Activated naive CD4-positive, alpha-beta T cell treated with anti-CD3 and anti-CD28 coated beads, Interleukin-2, amount 10 ng/mL, durations not matched to agents 7 days and 5 days (primary cell): ENCODE measurements around the gene FLAD1.
A peak's percentile ranks its signal among the peaks of the same experiment; 100 is the strongest.
"Not testable (repeated sequence)": the region's sequence is repeated elsewhere in the genome, so short reads cannot be mapped to it uniquely, and the experiment has no call there.

Source experiments
- CTCF ChIA-PET: fragments of 350-600 bp; sonication (Branson Sonifier 250); formaldehyde crosslinking; loops from one replicate; lab custom pipeline; 2021; ENCODE audit warnings: antibody characterized with exemption; lab: Charles Lee
- DNase-seq: peaks from one replicate; pipeline ENCODE4 v3.0.0-alpha.2; 2020
- H3K27ac Mint-ChIP-seq: one replicate; pipeline ENCODE4 v1.8.0; 2021; ENCODE audit warnings: mild to moderate bottlenecking, moderate library complexity, mixed read lengths
- H3K27me3 Mint-ChIP-seq: one replicate; pipeline ENCODE4 v1.8.0; 2021; ENCODE audit warnings: mild to moderate bottlenecking, mixed read lengths
- H3K36me3 Mint-ChIP-seq: one replicate; pipeline ENCODE4 v1.8.0; 2021; ENCODE audit warnings: mixed read lengths
- H3K4me1 Mint-ChIP-seq: one replicate; pipeline ENCODE4 v1.8.0; 2021; ENCODE audit warnings: mixed read lengths
- H3K4me3 Mint-ChIP-seq: one replicate; pipeline ENCODE4 v1.8.0; 2021; ENCODE audit warnings: mild to moderate bottlenecking, moderate library complexity, mixed read lengths
- H3K9me3 Mint-ChIP-seq: one replicate; pipeline ENCODE4 v1.8.0; 2021; ENCODE audit warnings: mixed read lengths

FLAD1 gene

GRCh38 chr1:154977762-154978161 is 5.4 kb upstream of the FLAD1 start:
- H3K9me3 Mint-ChIP-seq, DNase-seq, H3K4me3 Mint-ChIP-seq, H3K27me3 Mint-ChIP-seq: not testable (repeated sequence)
- H3K36me3 Mint-ChIP-seq, result peaks cover 32% of the 10 kb centered on the region
- CTCF ChIA-PET, result interaction anchor here (1.7 kb wide), 1 partner anchor 83 kb away, joined by 5 read pairs; no protein-coding TSS in a partner anchor
- H3K4me1 Mint-ChIP-seq, result peaks cover 20% of the 10 kb centered on the region
- H3K27ac Mint-ChIP-seq, result peak overlapping the region; percentile 69

GRCh38 chr1:154978360-154978759 is 4.8 kb upstream of the FLAD1 start:
- no peak overlapping the region for H3K4me3 Mint-ChIP-seq
- H3K36me3 Mint-ChIP-seq, result peaks cover 31% of the 10 kb centered on the region
- no peaks in the 10 kb centered on the region for H3K27me3 Mint-ChIP-seq
- CTCF ChIA-PET, result no interaction called here
- H3K4me1 Mint-ChIP-seq, result peaks cover 16% of the 10 kb centered on the region
- no peak for DNase-seq
- no peak overlapping the region for H3K27ac Mint-ChIP-seq
- no peaks in the 10 kb centered on the region for H3K9me3 Mint-ChIP-seq

GRCh38 chr1:154982341-154982740 is 803 bp upstream of the FLAD1 start:
- no peak overlapping the region for H3K27ac Mint-ChIP-seq
- peaks cover 24% of the 10 kb centered on the region for H3K36me3 Mint-ChIP-seq

GRCh38 chr1:154983776-154984466 is 777 bp downstream of the FLAD1 start:
- Mint-ChIP-seq H3K9me3 (no peaks in the 10 kb centered on the region), H3K4me3 (no peak overlapping the region), H3K27ac (no peak overlapping the region), H3K36me3 (peaks cover 24% of the 10 kb centered on the region), H3K27me3 (no peaks in the 10 kb centered on the region), H3K4me1 (peaks cover 33% of the 10 kb centered on the region)
- no peak for DNase-seq
- CTCF ChIA-PET, result interaction anchor here (0.8 to 4.7 kb wide), 5 partner anchors 12 to 80 kb away, joined by 3 to 72 read pairs (median 5); partner anchors contain the start of genes EFNA4, LENEP and PYGO2

More at GRCh38 chr1:154982341-154982740, 803 bp upstream of the FLAD1 start:
- no peaks in the 10 kb centered on the region for H3K27me3 Mint-ChIP-seq
- no peak for DNase-seq
- no peaks in the 10 kb centered on the region for H3K9me3 Mint-ChIP-seq
- peaks cover 28% of the 10 kb centered on the region for H3K4me1 Mint-ChIP-seq
- H3K4me3 Mint-ChIP-seq, result no peak overlapping the region
- CTCF ChIA-PET, result interaction anchor here (0.9 to 4.7 kb wide), 6 partner anchors 14 to 423 kb away, joined by 3 to 72 read pairs (median 4); partner anchors contain the start of genes ADAM15 and LENEP

DNA sequence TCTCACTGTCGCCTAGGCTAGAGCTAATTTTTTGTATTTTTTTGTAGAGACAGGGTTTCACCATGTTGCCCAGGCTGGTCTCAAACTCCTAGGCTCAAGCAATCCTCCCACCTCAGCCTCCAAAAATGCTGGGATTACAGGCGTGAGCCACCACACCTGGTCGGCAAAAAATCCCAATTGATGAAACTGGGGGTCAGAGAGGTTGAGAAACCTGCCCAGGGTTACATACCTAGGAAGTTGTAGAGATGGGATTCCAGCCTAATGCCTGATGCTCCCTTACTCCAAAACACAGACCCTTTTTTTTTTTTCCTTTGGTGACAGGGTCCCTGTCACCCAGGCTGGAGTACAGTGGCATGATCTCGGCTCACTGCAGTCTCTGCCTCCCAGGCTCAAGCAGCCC is 3.6 kb downstream of the FLAD1 start:
- not testable (repeated sequence) for H3K4me3 Mint-ChIP-seq, DNase-seq, H3K27me3 Mint-ChIP-seq, H3K9me3 Mint-ChIP-seq, H3K27ac Mint-ChIP-seq
- CTCF ChIA-PET, result interaction anchor here (1.4 to 2.5 kb wide), 3 partner anchors 13 to 30 kb away, joined by 3 to 15 read pairs (median 14); no protein-coding TSS in a partner anchor
- peaks cover 25% of the 10 kb centered on the region for H3K4me1 Mint-ChIP-seq
- peaks cover 17% of the 10 kb centered on the region for H3K36me3 Mint-ChIP-seq

GRCh38 chr1:154987326-154987725 is 4.2 kb downstream of the FLAD1 start:
- peaks cover 16% of the 10 kb centered on the region for H3K36me3 Mint-ChIP-seq
- no peaks in the 10 kb centered on the region for H3K9me3 Mint-ChIP-seq
- no peak overlapping the region for H3K4me3 Mint-ChIP-seq
- H3K4me1 Mint-ChIP-seq, result peaks cover 23% of the 10 kb centered on the region
- H3K27ac Mint-ChIP-seq, result peak overlapping the region; percentile 28
- no peaks in the 10 kb centered on the region for H3K27me3 Mint-ChIP-seq
- no peak for DNase-seq
- CTCF ChIA-PET, result interaction anchor here (1.4 to 2.5 kb wide), 6 partner anchors 13 to 73 kb away, joined by 3 to 15 read pairs (median 6); partner anchors contain the start of gene ADAM15

- no peaks in the 10 kb centered on the region for H3K9me3 Mint-ChIP-seq
- peaks cover 15% of the 10 kb centered on the region for H3K36me3 Mint-ChIP-seq
- H3K27me3 Mint-ChIP-seq, result no peaks in the 10 kb centered on the region
- H3K27ac Mint-ChIP-seq, result peak overlapping the region; percentile 45
- peak; percentile 44 for DNase-seq
- no peak overlapping the region for H3K4me3 Mint-ChIP-seq
- CTCF ChIA-PET, result interaction anchor here (1.4 to 2.5 kb wide), 5 partner anchors 12 to 72 kb away, joined by 4 to 15 read pairs (median 7); partner anchors contain the start of gene ADAM15
- H3K4me1 Mint-ChIP-seq, result peaks cover 23% of the 10 kb centered on the region
Measured at GRCh38 chr1:154988058-154988954, 5.2 kb downstream of the FLAD1 start.

DNA sequence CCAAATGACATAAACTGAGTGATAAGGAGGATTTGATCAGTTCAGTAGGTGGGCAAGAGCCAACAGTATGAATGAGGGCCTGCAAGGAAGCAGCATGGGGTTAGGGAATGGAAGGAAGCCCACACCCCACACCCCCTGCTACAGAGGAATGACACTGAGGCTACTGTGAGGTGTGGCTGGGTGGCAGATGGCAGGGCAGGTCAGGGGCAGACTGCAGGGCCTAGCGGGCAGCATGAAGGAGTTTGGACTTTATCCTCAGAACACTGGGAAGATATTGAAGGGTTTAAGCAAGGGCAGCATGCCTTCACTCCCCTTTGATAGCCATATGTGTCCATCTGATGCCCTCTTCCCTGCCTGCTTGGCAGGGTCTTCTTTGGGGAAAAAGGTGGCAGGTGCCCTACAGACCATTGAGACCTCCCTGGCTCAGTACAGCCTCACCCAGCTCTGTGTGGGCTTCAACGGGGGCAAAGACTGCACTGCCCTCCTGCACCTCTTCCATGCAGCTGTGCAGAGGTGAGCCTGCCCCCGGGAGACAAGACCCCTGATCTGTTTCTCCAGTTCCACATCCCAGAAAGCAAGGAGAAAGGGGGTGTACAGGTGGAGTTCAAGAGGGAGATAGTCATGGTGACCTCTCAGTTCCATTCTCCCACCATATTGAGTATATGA is 6.2 kb downstream of the FLAD1 start:
- H3K27me3 Mint-ChIP-seq, result no peaks in the 10 kb centered on the region
- DNase-seq, result no peak
- H3K4me1 Mint-ChIP-seq, result peaks cover 18% of the 10 kb centered on the region
- H3K4me3 Mint-ChIP-seq, result no peak overlapping the region
- no peaks in the 10 kb centered on the region for H3K9me3 Mint-ChIP-seq
- no peak overlapping the region for H3K27ac Mint-ChIP-seq
- peaks cover 15% of the 10 kb centered on the region for H3K36me3 Mint-ChIP-seq
- CTCF ChIA-PET, result interaction anchor here (1.4 to 2.5 kb wide), 2 partner anchors 11 to 28 kb away, joined by 4 to 15 read pairs; no protein-coding TSS in a partner anchor

DNA sequence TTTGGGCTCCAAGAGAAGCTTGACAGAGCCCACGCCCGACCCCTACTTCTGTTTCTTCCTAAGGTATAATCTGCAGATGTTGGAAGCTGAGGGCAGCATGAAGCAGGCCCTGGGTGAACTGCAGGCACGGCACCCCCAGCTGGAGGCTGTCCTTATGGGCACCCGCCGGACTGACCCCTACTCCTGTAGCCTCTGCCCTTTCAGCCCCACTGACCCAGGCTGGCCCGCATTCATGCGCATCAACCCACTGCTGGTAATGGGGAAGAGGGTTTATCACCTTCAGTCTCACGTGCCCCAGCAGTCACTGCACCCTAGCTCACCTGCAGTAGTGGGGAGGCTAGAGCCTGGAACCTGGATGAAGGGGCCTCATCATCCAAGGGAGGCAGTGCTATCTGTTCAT is 7.1 kb downstream of the FLAD1 start:
- CTCF ChIA-PET, result interaction anchor here (1.0 to 1.4 kb wide), 2 partner anchors 27 to 83 kb away, joined by 3 to 4 read pairs; no protein-coding TSS in a partner anchor
- Mint-ChIP-seq H3K4me3 (no peak overlapping the region), H3K27ac (no peak overlapping the region), H3K27me3 (no peaks in the 10 kb centered on the region), H3K9me3 (no peaks in the 10 kb centered on the region), H3K36me3 (peaks cover 15% of the 10 kb centered on the region), H3K4me1 (peaks cover 15% of the 10 kb centered on the region)
- DNase-seq, result no peak

DNA sequence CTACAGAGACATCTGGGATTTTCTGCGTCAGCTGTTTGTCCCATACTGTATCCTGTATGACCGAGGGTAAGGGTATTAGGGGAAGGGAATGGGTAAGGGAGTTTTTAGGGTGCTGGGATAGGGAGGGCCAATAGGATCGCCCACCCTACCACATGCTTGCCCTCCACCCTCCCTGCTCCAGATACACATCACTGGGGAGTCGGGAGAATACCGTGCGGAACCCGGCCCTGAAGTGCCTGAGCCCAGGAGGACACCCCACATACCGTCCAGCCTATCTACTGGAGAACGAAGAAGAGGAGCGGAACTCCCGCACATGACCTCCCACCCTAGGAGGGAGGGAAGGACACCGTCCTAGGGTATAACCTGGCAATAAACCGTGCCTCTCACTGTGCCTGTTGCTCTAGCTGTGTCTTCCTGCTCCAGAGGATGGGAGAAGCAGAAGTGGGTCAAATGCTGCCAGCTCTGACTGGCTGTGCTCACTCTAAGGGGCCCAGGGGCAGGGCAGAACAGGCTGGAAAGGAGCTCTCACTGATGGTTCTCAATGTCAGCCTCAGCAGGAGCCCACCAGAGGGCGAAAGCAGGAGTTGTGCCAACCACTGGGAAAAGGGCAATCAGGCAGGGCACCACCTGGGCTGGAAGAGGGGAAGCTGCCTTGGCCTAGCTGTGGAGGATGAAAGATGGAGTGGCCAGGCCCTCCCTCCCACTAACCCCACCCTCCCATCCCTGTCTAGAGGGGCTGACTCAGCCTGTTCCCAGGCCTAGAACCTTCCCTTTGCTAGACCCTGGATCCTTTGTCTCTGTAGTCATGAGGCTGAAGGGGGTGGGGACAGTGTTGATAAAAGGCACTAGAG is 9.8 kb downstream of the FLAD1 start:
- no peaks in the 10 kb centered on the region for H3K27me3 Mint-ChIP-seq
- CTCF ChIA-PET, result interaction anchor here (1.1 to 8.8 kb wide), 5 partner anchors 9 to 214 kb away, joined by 3 to 72 read pairs (median 6); partner anchors contain the start of gene FLAD1
- H3K4me1 Mint-ChIP-seq, result peaks cover 27% of the 10 kb centered on the region
- H3K36me3 Mint-ChIP-seq, result peaks cover 14% of the 10 kb centered on the region
- no peak overlapping the region for H3K27ac Mint-ChIP-seq
- H3K9me3 Mint-ChIP-seq, result no peaks in the 10 kb centered on the region
- H3K4me3 Mint-ChIP-seq, result no peak overlapping the region
- no peak for DNase-seq

DNA sequence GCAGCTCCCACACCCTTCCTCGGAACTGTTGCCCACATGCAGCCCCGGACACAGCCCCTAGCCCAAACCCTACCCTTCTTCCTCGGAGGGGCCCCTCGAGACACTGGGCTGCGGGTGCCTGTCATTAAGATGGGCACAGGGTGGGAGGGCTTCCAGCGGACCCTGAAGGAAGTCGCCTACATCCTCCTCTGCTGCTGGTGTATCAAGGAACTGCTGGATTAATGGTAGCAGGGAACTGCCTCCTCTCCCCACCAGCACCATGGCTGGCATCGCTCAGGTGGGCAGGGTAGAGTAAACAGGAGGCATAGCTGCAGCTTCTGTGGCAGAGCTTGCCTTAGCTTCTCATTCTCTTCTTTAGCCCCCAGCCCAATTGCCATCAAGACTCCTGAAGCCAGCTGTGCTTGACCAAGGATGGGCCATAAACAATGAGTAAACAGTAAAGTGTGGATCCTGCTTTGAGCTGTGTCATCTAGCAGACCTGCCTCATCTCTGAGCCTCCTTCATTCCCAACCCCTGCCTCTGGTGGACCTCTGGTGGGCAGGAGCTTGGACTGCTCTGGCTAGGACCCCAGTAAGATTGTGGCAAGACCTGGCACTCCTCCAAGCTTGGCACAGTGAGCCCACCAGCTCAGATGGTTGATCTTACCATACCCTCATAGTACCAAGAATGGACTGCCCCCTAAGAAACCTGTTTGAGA is 10.6 kb downstream of the FLAD1 start, which contains the start of gene LENEP:
Gene LENEP, plus strand, starts transcription at position 15 of the 697 bp plus-strand sequence. Its CDS starts 22 bp downstream, at position 37.
- H3K9me3 Mint-ChIP-seq, result no peaks in the 10 kb centered on the region
- no peaks in the 10 kb centered on the region for H3K27me3 Mint-ChIP-seq
- DNase-seq, result no peak
- CTCF ChIA-PET, result interaction anchor here (0.6 to 8.8 kb wide), 10 partner anchors 10 to 213 kb away, joined by 3 to 72 read pairs (median 4); partner anchors contain the start of genes FLAD1 and PBXIP1
- peaks cover 8% of the 10 kb centered on the region for H3K36me3 Mint-ChIP-seq
- no peak within 1 kb of the TSS for H3K4me3 Mint-ChIP-seq
- peaks cover 28% of the 10 kb centered on the region for H3K4me1 Mint-ChIP-seq
- no peak within 1 kb of the TSS for H3K27ac Mint-ChIP-seq

GRCh38 chr1:154994269-154994587 is 11.1 kb downstream of the FLAD1 start:
- DNase-seq, result no peak

More at GRCh38 chr1:154994269-154994587, 11.1 kb downstream of the FLAD1 start:
- peaks cover 4% of the 10 kb centered on the region for H3K27me3 Mint-ChIP-seq
- H3K27ac Mint-ChIP-seq, result no peak overlapping the region
- no peak overlapping the region for H3K4me3 Mint-ChIP-seq
- H3K4me1 Mint-ChIP-seq, result peaks cover 30% of the 10 kb centered on the region
- no peaks in the 10 kb centered on the region for H3K9me3 Mint-ChIP-seq
- peaks cover 4% of the 10 kb centered on the region for H3K36me3 Mint-ChIP-seq
- CTCF ChIA-PET, result interaction anchor here (0.6 to 8.8 kb wide), 10 partner anchors 10 to 213 kb away, joined by 3 to 72 read pairs (median 3); partner anchors contain the start of genes FLAD1 and PBXIP1
